Measurements from ENCODE around the gene SF3B5.

DNA sequence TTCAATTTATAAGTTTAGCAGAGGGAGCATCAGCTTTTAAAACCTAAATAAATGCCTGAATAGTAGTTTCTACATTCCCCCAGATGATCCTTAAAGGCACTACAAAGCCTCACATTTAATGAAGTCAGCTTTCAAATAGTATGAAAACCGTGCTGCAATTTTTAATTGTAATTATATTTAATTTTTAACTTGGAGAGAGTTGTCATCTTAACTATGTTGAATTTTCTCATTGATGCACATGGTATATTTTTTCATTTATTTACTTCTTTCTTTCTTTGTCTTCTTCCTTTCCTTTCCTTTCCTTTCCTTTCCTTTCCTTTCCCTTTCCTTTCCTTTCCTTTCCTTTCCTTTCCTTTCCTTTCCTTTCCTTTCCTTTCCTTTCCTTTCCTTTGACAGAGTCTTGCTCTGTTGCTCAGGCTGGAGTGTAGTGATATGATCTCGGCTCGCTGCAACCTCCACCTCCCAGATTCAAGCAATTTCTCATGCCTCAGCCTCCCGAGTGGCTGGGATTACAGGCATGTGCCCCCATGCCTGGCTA lies 7.7 kb upstream of the SF3B5 start:
- no peak for TF ChIP-seq POLR2A (IDR thresholded peaks at IDR 0.05)
- TF ChIP-seq, protein P1, sequence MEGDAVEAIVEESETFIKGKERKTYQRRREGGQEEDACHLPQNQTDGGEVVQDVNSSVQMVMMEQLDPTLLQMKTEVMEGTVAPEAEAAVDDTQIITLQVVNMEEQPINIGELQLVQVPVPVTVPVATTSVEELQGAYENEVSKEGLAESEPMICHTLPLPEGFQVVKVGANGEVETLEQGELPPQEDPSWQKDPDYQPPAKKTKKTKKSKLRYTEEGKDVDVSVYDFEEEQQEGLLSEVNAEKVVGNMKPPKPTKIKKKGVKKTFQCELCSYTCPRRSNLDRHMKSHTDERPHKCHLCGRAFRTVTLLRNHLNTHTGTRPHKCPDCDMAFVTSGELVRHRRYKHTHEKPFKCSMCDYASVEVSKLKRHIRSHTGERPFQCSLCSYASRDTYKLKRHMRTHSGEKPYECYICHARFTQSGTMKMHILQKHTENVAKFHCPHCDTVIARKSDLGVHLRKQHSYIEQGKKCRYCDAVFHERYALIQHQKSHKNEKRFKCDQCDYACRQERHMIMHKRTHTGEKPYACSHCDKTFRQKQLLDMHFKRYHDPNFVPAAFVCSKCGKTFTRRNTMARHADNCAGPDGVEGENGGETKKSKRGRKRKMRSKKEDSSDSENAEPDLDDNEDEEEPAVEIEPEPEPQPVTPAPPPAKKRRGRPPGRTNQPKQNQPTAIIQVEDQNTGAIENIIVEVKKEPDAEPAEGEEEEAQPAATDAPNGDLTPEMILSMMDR (IDR thresholded peaks at IDR 0.05 in 4 of 5, conservative IDR thresholded peaks at IDR 0.05 in 1 of 5): no peak
